ENCODE data around the gene SLC25A45. TPM values are rescaled to one million over a fixed set of nuclear protein-coding genes. Genes with fewer than 3 reads are reported as not detected.
A peak's percentile ranks its signal among the peaks of the same experiment; 100 is the strongest.

The SLC25A45 gene
- polyA plus RNA-seq, 12 donors = 4.2 to 13.5 (median 7.0) TPM; not detected in 1

DNA sequence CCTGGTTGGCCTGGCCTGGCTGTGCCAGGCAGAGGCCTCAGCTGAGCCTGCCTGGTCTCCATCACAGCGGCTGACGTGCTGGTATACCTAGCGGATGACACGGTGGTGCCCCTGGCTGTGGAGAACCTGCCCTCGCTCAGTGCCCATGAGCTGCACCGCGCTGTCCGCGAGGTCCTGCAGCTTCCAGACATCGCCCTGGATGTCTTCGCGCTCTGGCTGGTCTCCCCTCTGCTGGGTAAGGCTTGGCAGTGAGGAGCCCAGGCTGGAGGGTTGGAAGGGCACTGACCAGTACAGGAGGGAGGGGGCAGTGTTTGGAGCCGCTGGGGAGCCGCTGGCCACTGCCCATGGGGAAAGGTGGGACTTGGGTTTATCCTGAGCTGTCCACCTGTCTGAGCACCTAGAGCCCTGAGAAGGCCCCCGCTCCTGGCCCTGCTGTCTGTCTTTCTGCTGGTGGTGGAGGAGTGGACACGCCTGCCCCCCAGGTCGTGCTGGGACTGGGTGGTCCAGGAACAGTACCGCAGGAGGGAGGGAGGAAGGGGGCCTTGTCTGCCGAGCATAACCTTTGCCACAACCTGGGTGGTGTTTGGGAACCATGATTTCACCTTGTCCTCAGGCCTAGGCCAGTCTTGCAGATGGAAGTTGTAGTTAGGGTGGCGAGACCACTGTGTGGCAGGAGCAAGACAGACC, 7.0 kb upstream of the SLC25A45 start:
- no peak for DNase-seq

DNA sequence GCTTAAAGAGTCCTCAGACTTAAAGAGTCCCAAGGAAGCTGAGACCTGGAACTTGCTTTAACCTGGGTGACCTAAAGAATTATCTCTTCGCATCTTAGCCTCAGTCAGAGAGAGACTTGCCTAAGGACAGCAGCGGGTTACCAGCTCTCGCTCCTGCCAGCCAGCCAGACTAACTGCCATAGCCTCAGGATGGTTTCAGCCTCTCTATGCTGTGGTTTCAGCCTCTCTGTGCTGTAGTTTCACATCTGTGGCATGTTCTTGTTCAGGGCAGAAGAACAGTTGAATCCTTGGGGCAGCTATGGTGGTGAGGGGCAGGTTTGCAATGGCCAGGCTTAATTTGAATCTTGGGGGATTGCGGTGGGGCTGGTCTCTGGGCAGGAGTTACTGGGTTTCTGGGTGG, 6.3 kb upstream of the SLC25A45 start:
- no peak for DNase-seq

DNA sequence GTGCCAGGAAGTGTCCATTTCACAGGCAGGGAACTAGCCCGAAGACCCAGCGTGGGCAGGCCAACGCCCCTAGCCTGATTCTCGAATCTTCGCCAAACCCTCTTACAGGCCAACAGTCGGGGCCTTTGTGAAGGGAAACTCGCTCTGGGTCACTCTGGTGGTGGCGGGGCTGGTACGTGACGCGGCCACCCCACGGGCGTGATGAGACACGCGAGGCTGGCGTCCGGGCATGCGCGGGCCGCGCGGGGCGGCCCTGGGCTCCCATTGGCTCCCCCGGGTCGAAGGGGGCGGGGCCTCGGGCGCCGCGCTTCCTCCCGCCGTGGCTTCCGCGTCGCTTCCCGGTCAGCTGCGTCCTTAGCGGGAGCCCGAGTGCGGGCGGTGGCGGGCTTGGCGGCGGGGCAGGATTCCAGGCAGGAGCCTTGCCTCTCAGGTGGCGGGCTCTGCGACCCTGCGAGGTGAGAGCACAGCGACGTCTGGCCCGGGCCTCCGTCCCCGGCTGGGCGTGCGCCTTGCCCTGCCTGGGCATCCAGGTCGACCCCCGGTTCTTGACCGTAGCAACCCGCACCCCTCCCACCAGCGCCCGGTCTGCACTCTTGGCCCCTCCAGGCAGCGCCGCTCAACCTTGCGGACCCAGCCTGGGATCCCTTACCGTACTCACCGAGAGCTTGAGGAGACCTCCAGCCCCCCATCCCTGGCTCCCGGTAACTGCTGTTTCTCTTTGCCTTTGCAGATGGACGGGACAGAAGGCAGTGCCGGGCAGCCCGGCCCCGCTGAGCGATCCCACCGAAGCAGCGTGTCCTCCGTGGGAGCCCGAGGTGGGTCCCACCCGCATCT, 4.1 kb upstream of the SLC25A45 start, which contains the start of gene FRMD8:
Gene FRMD8, plus strand, starts transcription at position 331 of the 834 bp plus-strand sequence. Its CDS starts 400 bp downstream, at position 731.
- DNase-seq = peak; percentile 89

DNA sequence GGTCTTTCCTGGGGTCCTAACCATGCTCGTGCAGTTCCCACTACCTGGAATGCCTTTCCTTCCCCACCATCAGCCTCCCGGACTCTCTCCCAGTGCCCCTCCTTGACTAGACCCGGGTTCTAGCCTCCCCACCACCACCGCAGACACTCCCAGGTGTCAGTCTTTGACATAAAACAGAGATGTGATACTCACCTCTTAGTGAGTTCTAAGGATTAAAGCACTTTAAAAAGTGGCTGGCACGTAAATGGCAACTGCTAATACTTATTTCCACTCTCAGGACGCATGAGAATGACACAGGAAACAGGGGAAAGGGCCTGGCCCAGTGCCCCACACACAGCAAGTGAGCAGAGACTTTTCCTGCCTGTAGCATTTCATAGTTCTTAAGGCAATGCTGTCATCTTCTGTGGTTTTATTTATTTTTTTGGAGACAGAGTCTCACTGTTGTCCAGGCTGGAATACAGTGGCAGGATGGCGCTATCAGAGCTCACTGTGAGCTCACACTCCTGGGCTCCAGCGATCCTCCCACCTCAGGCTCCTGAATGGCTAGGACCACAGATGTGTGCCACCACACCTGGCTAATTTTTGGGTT, 1.9 kb upstream of the SLC25A45 start:
- DNase-seq = no peak

DNA sequence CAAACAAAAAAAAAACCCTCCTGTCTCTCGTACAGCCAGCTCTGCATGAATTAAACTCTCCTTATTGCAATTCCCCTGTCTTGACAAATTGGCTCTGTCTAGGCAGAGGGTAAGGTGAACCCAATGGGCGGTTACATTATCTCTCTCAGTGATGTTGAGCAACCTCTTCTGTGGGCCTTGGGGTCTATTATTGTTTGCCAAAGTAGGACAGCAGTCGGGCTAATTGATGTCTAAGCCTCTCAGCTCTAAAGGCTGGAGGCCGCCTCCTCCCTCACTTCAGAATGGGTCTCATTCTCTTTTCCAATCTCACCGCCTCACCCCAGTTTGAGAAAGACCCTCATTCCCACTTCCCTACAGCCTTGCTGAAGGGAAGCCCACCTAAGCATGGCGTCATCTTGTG, 1.3 kb upstream of the SLC25A45 start:
- no peak for DNase-seq

DNA sequence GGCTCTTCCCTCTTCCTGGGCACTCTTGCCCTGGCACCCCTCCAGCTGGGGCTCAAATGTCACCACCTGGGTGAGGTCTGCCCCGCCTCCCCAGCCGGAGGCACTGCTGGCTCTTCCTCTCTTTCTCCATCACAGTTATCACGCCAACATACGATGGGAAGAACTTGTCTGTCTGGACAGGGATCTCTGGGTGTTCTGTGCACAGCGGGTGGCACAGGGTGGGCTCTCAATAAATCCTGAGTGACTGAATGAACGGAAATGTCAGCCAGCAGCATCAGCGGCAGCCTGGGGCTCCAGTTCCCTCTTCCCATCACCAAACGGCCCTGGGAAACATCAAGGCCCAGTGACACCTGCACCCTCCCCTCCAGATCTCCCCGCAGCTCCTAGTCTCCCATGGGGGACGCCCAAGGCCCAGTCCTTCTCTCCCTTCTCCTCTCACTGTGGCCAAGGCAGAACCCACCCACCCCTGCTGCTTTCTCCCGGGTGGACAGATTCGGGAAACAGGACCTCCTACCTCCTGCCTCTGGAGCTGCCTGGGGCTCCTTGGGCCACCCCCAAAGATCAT, 440 bp upstream of the SLC25A45 start:
- no peak for DNase-seq

DNA sequence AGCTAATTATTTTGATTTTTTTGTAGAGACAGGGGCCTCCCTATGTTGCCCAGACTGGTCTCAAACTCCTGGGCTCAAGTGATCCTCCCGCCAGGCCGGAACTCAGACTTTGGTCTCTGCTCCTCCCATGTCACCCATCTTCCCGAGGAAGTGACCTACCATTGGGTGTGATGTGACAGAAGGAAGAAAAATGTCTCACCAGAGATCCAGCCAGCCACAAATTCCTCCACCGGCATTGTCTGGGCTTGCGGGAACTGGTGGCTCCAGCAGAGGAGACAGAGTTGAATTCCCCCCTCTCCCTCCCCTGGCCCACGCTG, 772 bp downstream of the SLC25A45 start:
- DNase-seq = peak; percentile 24

DNA sequence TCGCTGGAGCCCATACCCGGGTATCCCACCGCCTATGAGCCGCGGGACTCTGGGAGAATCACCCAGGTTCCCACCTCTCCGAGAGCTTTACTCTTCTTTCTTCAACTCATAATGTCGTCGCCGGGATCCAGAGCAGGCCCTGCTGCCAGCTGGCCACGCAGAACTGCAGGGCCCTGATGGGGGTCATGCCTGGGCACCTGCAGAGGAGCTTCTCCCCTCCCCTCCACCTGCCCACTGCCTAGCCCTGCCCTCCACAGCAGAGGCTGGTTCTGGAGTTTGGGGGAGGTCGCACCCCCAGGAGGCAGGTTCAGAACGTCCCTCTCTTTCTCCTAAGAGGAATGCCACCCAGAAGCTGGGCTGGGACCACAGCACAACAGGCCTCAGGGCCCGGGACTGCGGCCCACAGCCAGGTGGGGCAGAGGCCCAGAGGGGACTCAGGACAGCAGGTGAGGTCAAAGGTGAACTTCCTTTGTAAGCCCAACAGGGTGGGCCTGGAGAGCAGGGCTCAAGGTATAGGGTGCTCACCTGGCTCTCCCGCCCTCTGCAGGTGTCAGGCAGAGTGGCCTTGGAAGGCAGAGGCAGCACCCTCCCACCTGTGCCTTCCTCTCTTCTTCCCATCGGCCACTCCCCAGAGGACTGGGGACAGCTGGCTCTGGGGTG, 1.9 kb downstream of the SLC25A45 start:
- DNase-seq = no peak

DNA sequence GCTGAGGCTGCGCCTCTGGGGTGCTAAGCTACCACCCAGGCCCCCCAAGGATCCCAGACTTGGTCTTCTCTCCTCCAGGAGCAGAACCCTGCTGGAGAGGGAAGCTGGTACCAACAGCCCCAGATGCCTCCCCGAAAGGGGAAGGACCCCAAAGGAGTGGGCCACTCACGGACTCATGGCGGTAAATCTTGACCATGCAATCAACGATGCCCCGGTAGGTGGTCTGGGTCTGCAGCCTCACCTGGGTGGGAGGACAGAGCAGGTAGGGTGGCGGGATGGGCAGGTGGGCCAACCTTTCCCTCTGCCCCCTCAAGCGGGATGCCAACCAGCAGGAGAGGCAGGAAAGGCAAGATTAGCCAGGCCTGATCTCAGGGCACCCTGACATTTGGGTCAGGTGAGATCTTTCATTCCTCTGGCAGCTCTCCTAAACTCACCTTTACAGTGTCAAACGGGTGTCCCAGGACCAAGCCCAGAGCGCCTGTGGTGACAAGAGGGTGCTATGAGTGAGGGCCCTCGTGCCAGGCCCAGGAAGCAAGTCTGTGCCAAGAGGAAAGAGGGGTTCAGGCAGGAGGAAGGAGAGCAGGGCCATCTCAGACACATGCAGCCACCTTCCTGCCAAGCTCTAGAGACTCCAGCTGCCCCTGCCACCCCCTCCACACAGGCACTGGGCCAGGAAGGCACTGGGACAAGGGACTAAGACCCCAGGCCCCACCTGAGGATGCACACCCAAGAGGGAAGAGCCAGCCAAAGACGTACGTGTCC, 2.6 kb downstream of the SLC25A45 start:
- DNase-seq = no peak

DNA sequence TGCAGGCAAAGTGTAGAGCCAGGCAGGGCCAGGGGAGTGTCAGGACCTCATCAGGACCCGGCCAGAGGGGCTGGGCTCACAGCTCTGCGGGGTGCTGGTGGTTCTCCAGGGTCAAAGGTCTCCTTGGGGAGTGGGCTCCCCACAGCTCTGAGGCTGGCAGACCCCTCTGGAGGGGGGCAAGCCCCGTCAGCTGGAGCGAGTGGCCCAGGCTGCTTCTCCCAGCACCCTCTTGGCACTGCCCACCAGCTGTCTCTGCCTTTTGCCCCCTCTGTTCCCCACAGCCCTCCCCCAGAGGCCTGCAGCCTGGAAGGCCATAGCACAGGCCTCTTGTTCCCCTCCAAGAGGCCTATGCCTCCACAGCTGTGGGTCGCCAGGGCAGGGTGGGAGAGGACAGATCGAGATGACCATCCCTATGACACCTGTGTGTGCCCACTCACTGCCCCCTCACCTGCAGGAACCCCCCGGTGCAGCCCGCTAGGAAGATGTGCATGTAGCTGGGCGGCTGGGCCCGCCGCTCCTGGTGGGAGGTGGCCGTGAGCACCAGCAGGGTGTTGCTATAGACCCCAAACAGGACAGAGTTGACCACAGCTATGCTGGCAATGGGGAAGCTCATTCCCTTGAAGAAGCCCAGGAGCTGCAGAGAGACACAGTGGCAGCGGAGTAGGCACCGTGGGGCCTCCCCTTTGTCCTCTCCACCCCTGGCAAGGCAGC, 3.4 kb downstream of the SLC25A45 start:
- DNase-seq = no peak

DNA sequence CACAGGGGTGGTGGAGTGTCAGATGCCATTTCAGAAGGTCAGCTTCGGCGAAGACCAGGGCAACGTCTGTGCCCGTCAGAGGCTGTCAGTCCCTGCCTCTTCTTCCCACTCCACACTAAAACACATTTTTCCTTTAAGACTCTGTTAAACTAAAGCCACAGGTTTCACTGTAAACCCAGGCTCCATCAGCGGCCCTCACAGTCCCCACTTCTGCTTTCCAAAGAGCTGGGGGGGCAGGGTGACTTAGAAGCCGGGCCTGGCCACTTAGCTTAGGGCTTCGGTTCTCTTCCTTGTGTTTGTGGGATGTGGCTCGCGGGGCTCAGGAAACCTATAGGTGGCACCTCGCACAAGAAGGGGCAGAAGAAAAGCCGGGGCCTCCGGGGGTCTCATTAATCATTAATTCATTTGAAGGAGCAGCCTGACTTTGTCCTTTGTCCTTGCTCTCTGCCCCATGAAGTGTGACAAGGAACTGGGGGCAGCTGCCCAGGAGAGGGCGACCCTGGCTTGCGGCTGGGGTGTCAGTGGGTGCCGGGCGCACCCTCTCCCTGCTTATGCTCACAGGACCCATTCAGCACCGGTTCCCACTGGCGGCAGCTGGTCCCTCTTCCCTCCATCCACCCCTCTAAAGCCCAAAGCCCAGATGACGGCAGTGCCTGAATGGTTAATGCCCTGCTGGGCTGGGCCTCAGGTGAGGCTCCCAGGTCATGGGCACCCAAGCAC, 4.1 kb downstream of the SLC25A45 start:
- no peak for DNase-seq

DNA sequence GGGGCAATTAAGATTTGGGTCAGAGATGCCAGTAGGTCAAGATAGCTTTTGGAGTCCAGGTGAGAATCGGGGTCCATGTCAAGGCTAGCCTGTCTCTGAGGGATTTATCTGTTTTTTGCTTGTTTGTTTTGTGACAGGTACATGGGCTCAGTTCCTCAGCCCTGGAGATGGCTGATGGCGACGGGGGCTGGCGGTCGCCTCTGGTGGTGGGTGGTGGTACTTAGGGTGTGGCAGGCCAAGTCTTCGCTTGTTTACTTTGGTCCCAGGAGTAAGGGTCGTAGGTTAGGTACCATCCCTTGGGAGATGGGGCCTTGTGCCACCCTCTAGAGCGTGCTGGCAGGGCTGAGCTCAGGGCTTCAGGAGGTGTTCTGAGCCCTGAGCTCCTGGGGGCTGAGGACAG, 4.7 kb downstream of the SLC25A45 start:
- DNase-seq = no peak

DNA sequence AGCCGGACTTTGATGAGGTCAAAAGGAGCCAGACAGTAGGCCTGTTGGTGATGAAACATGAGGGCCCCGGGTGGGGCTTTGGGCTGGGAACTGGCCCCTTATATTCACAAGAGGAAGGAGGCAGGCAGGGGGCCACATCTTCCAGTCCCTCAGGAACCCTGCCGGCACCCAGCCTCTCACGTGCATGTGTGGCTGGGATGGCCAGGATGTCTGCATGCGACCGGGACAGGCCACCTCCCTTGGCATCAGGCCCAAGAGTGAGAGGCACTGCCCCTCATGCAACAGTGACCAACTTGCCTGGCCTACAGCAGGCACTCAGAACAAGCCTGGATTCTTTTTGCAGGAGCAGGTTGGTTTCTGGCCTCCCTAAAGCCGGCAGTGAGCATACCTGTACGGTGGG, 5.4 kb downstream of the SLC25A45 start:
- no peak for DNase-seq

DNA sequence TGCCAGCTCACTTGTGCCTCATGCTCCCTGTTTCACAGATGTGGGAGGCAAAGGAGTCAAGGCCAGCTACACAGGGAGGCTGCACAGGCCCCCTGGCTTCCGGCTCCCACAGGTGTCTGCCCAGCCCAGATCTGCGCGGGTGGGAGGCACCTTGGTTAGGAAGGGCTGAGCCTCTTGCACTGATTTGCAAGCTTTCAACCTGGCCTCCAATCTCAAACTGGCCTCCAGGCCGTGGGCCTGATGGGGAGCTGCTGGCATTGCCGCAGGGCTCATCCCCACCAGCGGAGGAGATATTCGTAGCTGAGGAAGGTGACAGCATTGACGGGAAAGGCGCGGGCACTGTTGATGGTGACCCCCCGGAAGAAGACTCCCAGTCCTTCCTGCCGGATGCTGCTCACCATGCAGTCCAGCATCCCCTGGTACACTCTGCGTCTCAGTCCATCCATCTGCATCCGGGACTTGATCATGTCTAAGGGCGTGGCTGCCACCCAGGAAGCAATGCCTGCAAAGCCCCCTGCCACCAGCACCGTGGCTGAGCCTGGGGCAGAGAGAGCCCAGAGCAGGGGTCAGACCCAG, 6.2 kb downstream of the SLC25A45 start:
- DNase-seq = no peak

DNA sequence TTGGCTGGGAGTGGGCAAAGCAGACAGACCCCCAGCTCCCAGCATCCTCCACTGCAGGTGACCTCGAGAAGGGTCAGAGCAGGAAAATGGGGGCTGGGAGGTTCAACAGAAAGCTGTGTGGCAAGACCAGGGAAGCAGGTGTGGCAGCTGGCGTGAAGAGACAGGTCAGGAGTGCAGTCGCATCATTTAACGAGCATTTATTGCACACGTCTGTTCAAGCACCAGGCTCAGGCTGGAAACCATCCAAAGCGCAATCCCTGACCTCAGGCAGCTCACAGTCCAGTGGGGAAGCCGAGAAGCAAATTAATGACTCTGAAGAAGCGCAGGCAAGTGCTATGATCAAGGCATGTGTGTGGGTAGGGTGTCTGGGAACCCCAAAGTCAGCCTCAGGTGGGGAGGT, 7.4 kb downstream of the SLC25A45 start:
- no peak for DNase-seq

DNA sequence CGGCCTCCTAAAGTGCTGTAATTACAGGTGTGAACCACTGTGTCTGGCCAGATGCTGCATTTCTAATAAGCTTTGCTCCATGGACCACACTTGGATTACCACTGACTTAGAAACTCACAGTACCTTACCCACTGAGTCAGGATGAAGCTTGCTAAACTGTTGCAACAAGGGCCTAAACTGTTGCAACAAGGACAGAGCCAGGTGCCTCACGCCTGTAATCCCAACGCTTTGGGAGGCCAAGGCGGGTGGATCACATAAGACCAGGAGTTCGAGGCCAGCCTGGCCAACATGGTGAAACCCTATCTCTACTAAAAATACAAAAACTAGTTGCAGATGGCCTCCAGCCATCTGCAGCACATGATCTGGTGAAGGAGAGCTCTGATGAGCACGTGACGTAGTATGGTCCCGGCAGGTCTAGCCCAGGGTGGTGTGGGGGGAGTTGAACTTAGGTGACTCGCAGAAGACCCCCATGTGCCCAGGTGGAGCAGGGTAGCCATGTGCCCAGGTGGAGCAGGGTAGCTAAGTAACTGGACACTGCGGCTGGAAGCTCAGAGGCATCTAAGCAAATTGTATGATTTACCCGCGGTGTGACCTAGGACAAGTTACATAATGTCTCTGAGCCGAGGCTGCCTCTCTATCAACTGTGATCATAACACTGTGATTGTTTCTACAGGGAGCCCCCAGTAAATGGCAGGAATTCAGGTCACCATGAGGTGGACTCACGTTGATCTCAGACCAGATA, 8.4 kb downstream of the SLC25A45 start:
- no peak for DNase-seq

DNA sequence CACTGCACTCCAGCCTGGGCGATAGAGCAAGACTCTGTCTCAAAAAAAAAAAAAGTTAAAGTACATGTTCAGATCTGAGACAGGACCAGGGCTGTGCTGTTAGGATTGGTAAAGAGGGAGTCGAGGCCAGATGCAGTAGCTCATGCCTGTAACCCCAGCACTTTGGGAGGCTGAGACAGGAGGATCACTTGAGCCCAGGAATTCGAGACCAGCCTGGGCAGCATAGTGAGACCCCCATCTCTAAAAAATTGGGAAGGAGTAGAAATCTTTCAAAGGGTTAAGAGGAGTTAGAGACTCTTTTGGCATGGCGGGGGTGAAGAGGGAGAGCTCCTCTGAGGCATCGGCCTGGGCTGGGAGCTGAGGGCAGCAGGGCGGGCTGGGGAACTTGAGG, 11.8 kb downstream of the SLC25A45 start:
- DNase-seq = no peak

DNA sequence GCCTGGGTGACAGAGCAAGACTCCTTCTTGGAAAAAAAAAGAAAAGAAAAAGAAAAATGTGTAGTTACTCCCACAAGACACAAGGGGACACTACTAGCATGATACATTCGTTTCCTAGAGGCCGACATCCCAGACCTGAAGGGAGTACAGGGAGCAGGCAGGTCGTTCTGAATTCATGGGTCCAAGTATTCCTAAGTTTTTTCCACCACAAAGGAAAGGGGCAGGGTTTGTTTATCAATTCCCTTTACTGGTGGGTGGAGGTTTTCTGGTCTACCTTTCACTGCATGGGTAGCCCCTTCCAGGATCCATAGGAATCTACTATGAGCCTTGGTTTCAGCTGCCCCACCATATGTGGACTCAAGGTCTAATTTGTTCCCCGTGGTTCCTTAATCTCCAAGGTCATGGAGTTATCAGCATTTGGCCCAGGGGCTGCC, 16.1 kb downstream of the SLC25A45 start:
- DNase-seq = peak; percentile 59

DNA sequence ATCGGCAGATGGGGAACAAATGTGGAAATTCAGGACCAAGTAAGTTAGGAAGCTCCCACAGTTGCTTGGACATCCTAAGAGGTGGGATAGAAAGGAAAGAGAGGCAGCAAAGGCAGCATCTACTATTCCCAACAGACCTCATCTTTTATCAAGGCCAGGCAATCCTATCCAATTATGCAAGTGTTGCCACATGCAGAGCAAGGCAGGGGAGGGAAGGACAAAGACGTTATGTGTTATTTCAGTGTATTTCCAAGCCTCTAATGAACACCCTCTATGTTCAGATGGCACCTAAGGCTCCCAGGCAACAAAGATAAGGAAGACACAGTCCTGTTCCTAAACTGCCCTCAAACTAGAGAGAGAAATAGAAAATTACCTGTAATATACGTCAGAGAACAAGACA, 18.7 kb downstream of the SLC25A45 start:
- DNase-seq = no peak

All from muscle of arm (tissue), 12 donors.